Osteocyte (in vitro differentiated cells): ENCODE data around the gene PLXNB3. TPM values are rescaled to one million over a fixed set of nuclear protein-coding genes. Genes with fewer than 3 reads are reported as not detected.

Experiments
- DNase-seq: peaks from one replicate; pipeline ENCODE4 v3.0.0; 2021; ENCODE audit warnings: mixed read lengths; ENCODE audit not compliant: unreplicated experiment; ENCODE audit errors: extremely low spot score
- H3K27ac Mint-ChIP-seq: one replicate; pipeline ENCODE4 v1.8.0; 2021; ENCODE audit warnings: mild to moderate bottlenecking, mixed read lengths; ENCODE audit not compliant: unreplicated experiment
- H3K27me3 Mint-ChIP-seq: one replicate; pipeline ENCODE4 v1.8.0; 2021; ENCODE audit warnings: mixed read lengths; ENCODE audit not compliant: unreplicated experiment
- H3K36me3 Mint-ChIP-seq: one replicate; pipeline ENCODE4 v1.8.0; 2021; ENCODE audit warnings: mixed read lengths; ENCODE audit not compliant: unreplicated experiment
- H3K4me1 Mint-ChIP-seq: one replicate; pipeline ENCODE4 v1.8.0; 2021; ENCODE audit warnings: mixed read lengths; ENCODE audit not compliant: unreplicated experiment
- H3K4me3 Mint-ChIP-seq: one replicate; pipeline ENCODE4 v1.8.0; 2021; ENCODE audit warnings: mild to moderate bottlenecking, moderate library complexity, mixed read lengths; ENCODE audit not compliant: unreplicated experiment
- H3K9me3 Mint-ChIP-seq: one replicate; pipeline ENCODE4 v1.8.0; 2021; ENCODE audit warnings: mixed read lengths; ENCODE audit not compliant: unreplicated experiment
- CTCF ChIP-seq: fragments of 200-600 bp; sonication (generic); IDR thresholded peaks from 2 replicates; pipeline ENCODE4 v1.5.0; 2021; ENCODE audit warnings: antibody characterized with exemption, mild to moderate bottlenecking, moderate library complexity
- total RNA-seq: library from RNA; stranded (reverse); gene quantifications from 2 replicates; pipeline ENCODE4 v1.2.1, GENCODE V29; 2021

PLXNB3 gene
- total RNA-seq, 1 donor from 2014 or later: 8.7 TPM

- no peak for DNase-seq
- TF ChIP-seq CTCF: no peak
- Mint-ChIP-seq H3K27me3 (no peaks in the 10 kb centered on the region), H3K9me3 (peaks cover 5% of the 10 kb centered on the region), H3K4me3 (peak overlapping the region; percentile 84), H3K27ac (peak overlapping the region; percentile 78), H3K4me1 (peaks cover 30% of the 10 kb centered on the region), H3K36me3 (peaks cover 10% of the 10 kb centered on the region)
Observed at GRCh38 chrX:153722704-153723350, 41.2 kb upstream of the PLXNB3 start.

- no peak for DNase-seq
- H3K4me3 Mint-ChIP-seq: peak overlapping the region; percentile 84
- H3K9me3 Mint-ChIP-seq: peaks cover 5% of the 10 kb centered on the region
- no peaks in the 10 kb centered on the region for H3K27me3 Mint-ChIP-seq
- peak; percentile 45 for TF ChIP-seq CTCF
- H3K27ac Mint-ChIP-seq: peak overlapping the region; percentile 78
- H3K36me3 Mint-ChIP-seq: peaks cover 9% of the 10 kb centered on the region
- H3K4me1 Mint-ChIP-seq: peaks cover 32% of the 10 kb centered on the region
Observed at GRCh38 chrX:153723351-153724251, 40.4 kb upstream of the PLXNB3 start.

GRCh38 chrX:153724252-153725038 lies 39.6 kb upstream of the PLXNB3 start, which contains the start of the genes ABCD1 and BCAP31:
Gene ABCD1, plus strand, starts transcription at chrX:153724856. Its CDS starts 411 bp downstream, at chrX:153725267.
Gene BCAP31, minus strand, starts transcription at chrX:153724387. Its CDS starts 1,143 bp downstream, at chrX:153723244.
- Mint-ChIP-seq H3K9me3 (peaks cover 5% of the 10 kb centered on the region), H3K36me3 (peaks cover 8% of the 10 kb centered on the region), H3K4me1 (peaks cover 33% of the 10 kb centered on the region), H3K4me3 (peak within 1 kb of the TSS; percentile 84), H3K27ac (peak within 1 kb of the TSS; percentile 78), H3K27me3 (no peaks in the 10 kb centered on the region)
- DNase-seq: peak; percentile 97
- TF ChIP-seq CTCF: no peak

- H3K4me3 Mint-ChIP-seq: no peak overlapping the region
- H3K36me3 Mint-ChIP-seq: peaks cover 6% of the 10 kb centered on the region
- peaks cover 33% of the 10 kb centered on the region for H3K4me1 Mint-ChIP-seq
- no peaks in the 10 kb centered on the region for H3K27me3 Mint-ChIP-seq
- TF ChIP-seq CTCF: no peak
- no peak for DNase-seq
- peaks cover 5% of the 10 kb centered on the region for H3K9me3 Mint-ChIP-seq
- H3K27ac Mint-ChIP-seq: peak overlapping the region; percentile 72
Observed at GRCh38 chrX:153725039-153725831, 38.8 kb upstream of the PLXNB3 start.
